TTC549 (cell line): ENCODE results near the gene NRN1.
"Not testable (repeated sequence)": the region's sequence is repeated elsewhere in the genome, so short reads cannot be mapped to it uniquely, and the experiment has no call there.

Source experiments
- FAIRE-seq: peaks from 2 replicates; lab custom pipeline; 2012; peaks lifted over from hg19 to GRCh38; lab: Jason Lieb, UNC

The NRN1 gene, protein sequence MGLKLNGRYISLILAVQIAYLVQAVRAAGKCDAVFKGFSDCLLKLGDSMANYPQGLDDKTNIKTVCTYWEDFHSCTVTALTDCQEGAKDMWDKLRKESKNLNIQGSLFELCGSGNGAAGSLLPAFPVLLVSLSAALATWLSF

GRCh38 chr6:6006428-6007365 is at the start of gene NRN1:
Gene NRN1 (minus strand): TSS chr6:6006925. CDS start chr6:6006749, 176 bp downstream.
- no peak for FAIRE-seq

DNA sequence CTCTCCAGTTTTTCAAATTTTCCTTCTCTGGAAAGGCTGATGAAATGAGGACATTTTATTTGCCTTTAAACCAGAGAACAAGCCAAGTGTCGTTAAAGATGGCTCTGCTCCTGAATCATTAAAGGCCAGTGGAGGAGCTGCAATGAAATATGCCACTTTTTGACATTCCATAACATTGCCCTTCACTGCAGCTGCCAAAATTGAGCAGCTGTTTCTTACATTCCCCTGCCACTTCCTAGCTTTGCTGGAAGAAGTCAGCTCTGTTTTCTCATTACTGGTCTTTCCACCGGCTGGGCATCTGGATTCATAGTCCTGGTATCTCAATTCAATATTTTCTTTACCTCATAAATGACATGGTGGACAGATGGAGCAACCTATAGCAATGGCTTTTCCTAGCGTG is 45.5 kb upstream of the NRN1 start:
- no peak for FAIRE-seq

DNA sequence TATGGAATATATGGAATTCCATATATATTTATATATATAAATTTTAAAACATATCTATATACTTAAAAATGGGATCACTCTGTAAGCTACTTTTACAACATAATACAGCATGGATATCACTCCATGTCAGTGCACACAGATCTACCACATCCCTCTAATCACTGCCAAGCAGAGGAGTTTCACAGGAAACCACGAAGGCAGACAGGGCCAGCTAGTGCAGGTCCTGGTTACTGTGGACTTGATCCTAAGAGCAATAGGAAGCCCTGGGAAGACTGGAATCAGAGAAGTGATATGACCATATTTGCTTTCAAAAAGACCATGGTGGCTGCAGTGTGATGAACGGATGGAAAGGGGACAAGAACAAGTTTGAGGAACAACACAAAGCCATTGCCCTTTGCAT is 40.0 kb upstream of the NRN1 start:
- no peak for FAIRE-seq

DNA sequence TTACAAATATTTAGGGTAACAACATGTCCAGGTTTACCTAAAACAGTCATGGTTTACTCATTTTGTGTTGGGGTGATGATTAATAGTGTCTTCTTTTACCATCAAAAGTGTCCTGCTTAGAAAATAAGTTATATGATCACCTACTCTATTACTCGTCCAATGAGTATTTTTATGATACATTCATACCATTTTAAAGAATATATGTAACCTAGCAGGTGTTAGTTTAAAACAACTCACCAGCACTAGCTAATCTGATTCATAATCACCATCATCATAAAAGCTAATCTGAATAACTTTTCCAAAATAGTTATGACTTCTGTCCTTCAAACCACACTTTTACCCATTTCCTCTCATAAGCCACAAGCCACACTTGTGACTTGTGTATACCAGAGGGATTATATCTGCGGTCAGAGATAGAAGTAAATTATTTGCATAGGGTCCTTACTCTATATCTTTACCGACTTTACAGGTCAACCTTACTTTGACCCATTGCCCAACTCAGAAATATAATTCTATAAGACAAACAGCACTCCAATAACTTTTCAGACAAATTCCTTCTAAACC is 33.3 kb upstream of the NRN1 start:
- no peak for FAIRE-seq

DNA sequence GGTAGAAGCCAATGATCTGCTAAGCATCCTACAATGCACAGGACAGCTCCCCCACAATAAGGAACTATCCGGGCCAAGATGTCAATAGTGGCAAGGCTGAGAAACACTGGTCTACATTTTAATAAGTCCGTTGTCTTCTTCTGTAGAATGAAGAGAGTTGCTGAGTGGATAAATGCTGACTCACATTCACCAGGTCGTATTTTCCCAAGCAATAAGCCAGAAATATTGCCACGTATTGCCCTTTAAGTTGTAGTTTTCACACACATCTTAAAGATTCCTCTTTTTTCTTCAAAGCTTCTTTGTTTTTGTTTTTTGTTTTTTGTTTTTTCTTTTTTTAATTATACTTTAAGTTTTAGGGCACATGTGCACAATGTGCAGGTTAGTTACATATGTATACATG is 30.5 kb upstream of the NRN1 start:
- no peak for FAIRE-seq

DNA sequence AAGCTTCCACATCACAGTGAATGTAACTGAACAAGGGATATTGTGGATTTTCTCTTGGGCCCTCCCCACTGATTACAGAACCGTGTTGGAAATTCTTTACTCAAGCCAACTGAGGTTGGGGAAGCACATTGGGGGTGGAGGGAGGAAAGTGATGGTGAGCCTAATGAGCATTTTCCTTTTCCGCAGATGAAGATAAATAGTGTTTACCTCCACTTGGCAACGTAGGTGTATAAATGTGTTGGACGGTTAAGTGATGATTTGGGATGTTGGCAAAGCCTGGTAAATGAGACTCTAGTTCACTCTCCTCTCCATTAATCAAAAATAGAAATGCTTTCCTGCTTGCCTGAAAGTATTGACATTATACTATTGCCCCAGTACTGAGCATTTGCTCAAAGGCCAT is 27.1 kb upstream of the NRN1 start:
- FAIRE-seq = no peak

DNA sequence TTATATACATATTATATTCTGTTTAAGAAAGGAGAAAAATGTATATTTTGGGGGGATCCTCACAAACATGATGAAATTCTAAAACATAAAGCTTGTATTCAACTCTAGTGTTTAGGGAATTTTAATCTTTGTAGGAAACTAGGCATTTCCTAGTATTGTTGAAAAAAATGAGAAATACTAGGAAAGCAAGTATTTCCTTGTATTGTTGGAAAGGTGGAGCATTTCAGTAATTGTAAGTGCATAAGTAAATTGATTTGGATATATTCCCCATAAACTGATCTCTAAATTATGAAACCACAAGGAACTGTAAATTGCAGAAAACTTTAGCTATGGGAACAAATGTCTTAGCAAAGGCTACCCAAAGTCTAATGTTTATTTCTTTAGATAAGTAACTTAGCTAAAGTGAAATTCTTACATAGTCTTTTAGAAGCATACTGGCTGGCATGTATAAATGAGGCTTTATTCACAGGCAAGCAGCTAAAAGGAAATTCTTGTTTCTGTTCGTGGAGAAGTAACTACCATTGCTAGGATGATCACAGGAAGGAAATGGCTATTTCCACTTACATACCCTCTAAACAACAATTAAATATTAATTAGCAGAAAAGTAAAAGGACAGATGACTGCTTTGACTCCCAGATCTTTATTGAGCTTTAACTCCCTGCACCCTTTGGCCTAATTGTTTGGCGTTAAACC is 19.9 kb upstream of the NRN1 start:
- FAIRE-seq = no peak

- no peak for FAIRE-seq
These were observed 19.0 kb upstream of the NRN1 start for GRCh38 chr6:6025736-6026135.

- no peak for FAIRE-seq
These were observed 17.5 kb upstream of the NRN1 start for GRCh38 chr6:6024220-6024619.

DNA sequence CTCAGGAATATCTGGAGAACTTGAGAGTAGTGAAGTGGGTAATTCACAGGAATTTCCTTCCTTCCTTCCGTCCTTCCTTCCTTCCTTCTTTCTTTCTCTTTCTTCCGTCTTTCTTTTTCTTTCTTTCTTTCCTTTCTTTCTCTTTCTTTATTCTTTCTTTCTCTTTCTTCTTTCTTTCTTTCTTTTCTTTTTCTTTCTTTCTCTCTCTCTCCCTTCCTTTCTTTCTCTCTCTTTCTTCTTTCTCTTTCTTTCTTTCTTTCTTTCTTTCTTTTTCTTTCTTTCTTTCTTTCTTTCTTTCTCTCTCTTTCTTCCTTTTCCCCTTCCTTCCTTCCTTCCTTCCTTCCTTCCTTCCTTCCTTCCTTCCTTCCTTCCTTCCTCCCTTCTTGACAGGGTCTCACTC is 16.1 kb upstream of the NRN1 start:
- not testable (repeated sequence) for FAIRE-seq

- no peak for FAIRE-seq
These were observed 2.1 kb upstream of the NRN1 start for GRCh38 chr6:6008648-6009421.

DNA sequence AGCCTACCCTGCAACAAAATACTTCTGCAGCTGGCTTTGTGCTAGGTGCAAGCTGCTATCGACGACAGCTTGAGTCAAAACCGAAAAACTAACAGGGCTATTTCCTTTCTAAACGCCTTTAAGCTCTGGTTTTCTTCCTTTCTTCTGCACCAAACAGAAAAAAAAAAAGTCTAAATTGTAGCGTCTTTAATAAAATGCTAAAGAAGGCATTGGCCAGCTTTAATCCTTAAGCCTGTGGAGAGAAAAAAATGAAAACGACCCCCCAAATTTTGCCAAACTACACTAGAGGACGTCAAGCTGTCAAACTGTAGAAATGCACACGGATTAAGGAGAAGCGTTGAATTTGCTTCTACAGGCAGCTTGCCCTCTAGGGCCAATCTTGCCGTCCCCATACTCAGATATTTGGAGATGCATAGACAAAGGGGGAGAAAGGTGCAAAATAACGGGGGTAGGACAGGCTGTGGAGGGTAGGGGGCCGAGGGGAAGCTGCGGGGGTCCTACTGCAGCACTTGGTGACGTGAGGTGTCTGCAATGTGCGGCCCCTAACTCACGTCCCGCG is 1.4 kb upstream of the NRN1 start:
- no peak for FAIRE-seq

DNA sequence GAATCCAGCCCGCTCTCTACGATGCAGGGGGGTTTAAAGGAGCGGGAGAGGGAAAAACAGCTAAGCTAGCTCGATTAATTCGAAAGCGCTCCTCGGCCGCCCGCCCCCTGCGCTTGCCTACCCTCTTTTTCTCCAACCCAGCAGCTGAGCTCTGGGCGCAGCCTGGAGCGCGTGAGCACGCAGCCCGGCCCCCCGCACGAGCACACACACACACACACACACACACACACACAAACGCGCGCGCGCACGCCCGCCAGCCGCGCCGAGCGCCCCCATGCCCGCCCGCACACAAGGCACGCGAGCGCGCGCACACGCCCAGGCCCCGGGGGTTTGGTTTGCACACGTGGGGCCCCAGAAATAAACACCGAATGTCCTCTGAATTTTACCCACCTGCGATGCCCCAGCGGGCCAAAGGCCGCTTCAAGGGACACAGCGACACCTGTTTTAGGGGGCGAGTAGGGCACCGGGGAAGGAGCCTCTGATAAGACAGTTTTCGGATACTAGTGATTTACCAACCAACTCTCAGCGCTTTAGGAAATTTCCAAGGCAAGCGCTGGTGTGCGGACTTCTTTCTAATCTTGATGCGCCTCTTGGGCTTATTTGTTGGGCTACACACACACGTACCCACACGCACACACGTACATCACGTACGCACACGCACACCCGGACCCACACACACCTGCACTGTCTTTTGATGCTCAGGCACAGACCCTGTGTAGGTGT is 802 bp upstream of the NRN1 start:
- no peak for FAIRE-seq

GRCh38 chr6:6006006-6006427 is 708 bp downstream of the NRN1 start:
- no peak for FAIRE-seq

- no peak for FAIRE-seq
These were observed 1.4 kb downstream of the NRN1 start for GRCh38 chr6:6005051-6006005.

GRCh38 chr6:6004390-6004995 is 2.2 kb downstream of the NRN1 start:
- FAIRE-seq = no peak

DNA sequence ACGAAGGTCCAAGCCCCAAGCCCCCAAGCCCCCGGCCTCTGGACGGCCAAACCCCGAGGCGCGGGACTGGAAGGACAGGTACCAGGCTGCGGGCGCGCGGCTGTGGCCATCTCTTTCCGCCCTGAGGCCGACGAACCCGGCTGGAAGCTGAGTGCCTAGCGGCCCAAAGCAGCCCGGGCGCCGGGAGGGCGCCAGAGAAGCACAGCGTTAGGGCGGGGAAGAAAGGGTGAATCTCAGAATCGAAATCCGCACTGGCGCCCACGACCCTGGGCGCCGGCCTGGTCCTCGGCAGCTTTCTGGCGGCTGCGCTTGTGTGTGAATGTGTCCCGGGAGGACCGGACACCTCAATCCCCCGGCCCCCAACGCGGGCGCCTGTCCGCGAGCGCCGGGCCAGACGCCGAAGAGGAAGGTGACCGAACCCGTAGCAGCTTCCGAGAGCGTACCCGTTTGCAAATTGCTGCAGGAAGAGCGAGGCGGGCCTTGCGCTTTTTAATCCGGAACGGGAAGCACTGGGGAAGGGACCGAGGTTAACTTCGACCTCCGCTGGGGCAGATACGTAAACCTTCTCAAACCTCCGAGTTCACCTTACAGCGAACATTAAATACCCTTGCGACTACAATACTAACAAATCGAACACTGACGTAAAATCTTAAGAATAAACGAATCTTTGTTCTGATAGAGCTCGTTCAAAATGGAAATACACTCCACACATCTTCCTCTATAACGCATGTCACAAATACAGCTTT is 2.9 kb downstream of the NRN1 start:
- FAIRE-seq = no peak

DNA sequence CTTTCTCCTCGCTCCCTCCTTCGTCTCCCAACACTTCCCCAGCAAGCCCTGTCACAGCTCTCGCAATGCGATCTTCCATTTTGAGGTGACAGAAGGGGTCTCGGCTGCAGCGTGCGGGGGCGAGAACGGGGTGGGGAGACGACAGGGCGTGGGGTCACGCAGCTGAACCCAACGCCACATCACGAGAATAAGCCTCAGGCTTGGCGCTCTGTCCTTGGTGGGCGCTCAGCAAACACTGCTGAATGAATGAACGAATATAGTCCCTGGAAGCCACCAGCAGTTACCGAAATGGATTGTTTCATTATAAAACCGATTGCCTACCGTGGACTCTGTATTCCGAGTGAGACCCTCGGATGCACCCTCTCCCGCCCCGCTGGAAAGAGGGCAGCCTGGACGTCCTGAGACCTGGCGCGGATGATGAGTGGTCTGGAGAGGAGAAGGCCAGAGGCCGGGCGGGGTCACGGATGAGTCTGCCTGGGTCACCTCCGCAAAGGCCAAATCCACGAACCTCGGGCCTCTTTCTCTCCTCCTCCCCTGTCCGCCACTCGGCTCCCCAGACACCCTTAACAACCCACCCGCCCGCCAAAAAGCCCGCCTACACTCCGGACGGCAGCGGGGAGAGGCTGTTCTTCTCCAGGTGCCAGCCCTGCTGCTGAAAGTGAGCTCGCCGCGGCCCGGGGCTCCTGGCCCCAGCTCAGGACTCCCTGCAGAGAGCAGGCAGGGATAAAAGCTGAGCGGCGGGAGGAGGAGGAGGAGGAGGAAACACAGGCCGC is 3.7 kb downstream of the NRN1 start:
- FAIRE-seq = no peak
